Muscle of leg (tissue), 16 donors: Measurements from ENCODE around the gene ARHGEF3. TPM values are rescaled to one million over a fixed set of nuclear protein-coding genes. Genes with fewer than 3 reads are reported as not detected.
A peak's percentile ranks its signal among the peaks of the same experiment; 100 is the strongest.

Experiments
- DNase-seq: peaks from one replicate; pipeline ENCODE4 v3.0.0; 2013
- H3K27ac ChIP-seq: one replicate; pipeline ENCODE4 v1.5.1; 2013; ENCODE audit warnings: mild to moderate bottlenecking, low read length, control low read depth
- H3K27me3 ChIP-seq: one replicate; pipeline ENCODE4 v1.6.1; 2013; ENCODE audit warnings: low read length; ENCODE audit not compliant: control insufficient read depth, insufficient read depth
- H3K36me3 ChIP-seq: one replicate; pipeline ENCODE4 v1.6.1; 2013; ENCODE audit warnings: low read length; ENCODE audit not compliant: control insufficient read depth, insufficient read depth
- H3K4me1 ChIP-seq: one replicate; pipeline ENCODE4 v1.6.1; 2013; ENCODE audit warnings: low read length; ENCODE audit not compliant: control insufficient read depth, insufficient read depth
- H3K4me3 ChIP-seq: one replicate; pipeline ENCODE4 v1.5.1; 2013; ENCODE audit warnings: low read length, control low read depth
- H3K9me3 ChIP-seq: replicated peaks from 2 replicates; pipeline ENCODE4 v1.6.1; 2013; ENCODE audit warnings: low read depth, low read length; ENCODE audit not compliant: control insufficient read depth
- WGBS: methylation state at CpG from one replicate; pipeline ENCODE4 v1.1.5; 2013; ENCODE audit warnings: missing lambda C conversion rate; ENCODE audit not compliant: insufficient coverage; 5-methylcytosine and 5-hydroxymethylcytosine counted together
- long read RNA-seq, 11 donors: transcript quantifications; one replicate each; lab custom pipeline, GENCODE V29; 2026
- polyA plus RNA-seq, 8 donors: library from polyadenylated mRNA; unstranded; fragments of 120-200 nt; gene quantifications; one replicate each; pipeline versions ENCODE4 v1.2.1 to v1.2.3, GENCODE V29; 2013; ENCODE audit warnings: inconsistent platforms in 1 of 8, low replicate concordance in 1 of 8; ENCODE audit not compliant: insufficient read length in 8 of 8, insufficient read depth in 1 of 8
- total RNA-seq: library from RNA; stranded (reverse); fragments of 120-200 nt; gene quantifications from one replicate; pipeline ENCODE4 v1.2.4, GENCODE V29; 2013

ARHGEF3 gene, protein sequence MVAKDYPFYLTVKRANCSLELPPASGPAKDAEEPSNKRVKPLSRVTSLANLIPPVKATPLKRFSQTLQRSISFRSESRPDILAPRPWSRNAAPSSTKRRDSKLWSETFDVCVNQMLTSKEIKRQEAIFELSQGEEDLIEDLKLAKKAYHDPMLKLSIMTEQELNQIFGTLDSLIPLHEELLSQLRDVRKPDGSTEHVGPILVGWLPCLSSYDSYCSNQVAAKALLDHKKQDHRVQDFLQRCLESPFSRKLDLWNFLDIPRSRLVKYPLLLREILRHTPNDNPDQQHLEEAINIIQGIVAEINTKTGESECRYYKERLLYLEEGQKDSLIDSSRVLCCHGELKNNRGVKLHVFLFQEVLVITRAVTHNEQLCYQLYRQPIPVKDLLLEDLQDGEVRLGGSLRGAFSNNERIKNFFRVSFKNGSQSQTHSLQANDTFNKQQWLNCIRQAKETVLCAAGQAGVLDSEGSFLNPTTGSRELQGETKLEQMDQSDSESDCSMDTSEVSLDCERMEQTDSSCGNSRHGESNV
- total RNA-seq (22.2 TPM), polyA plus RNA-seq (10 to 100 TPM; 21.9 to 31.8 (median 26.0) TPM)
- long read RNA-seq, donor 1, partial matches to known transcripts: 6 of 8 reads
- long read RNA-seq, donor 1, other reads (novel, unspliced or antisense): 0 of 8 reads
- long read RNA-seq, donor 2: 0 reads
- long read RNA-seq, donor 3, partial matches to known transcripts: 19 of 23 reads
- long read RNA-seq, donor 3, other reads (novel, unspliced or antisense): 0 of 23 reads
- long read RNA-seq, donor 4, partial matches to known transcripts: 0 of 2 reads
- long read RNA-seq, donor 4, other reads (novel, unspliced or antisense): 0 of 2 reads
- long read RNA-seq, donor 5, partial matches to known transcripts: 0 of 2 reads
- long read RNA-seq, donor 5, other reads (novel, unspliced or antisense): 0 of 2 reads
- long read RNA-seq, donor 6, partial matches to known transcripts: 0 of 2 reads
- long read RNA-seq, donor 6, other reads (novel, unspliced or antisense): 0 of 2 reads
- long read RNA-seq, donor 7, partial matches to known transcripts: 0 of 1 reads
- long read RNA-seq, donor 7, other reads (novel, unspliced or antisense): 0 of 1 reads
- long read RNA-seq, donor 8, partial matches to known transcripts: 0 of 4 reads
- long read RNA-seq, donor 8, other reads (novel, unspliced or antisense): 0 of 4 reads
- long read RNA-seq, donor 9, partial matches to known transcripts: 0 of 2 reads
- long read RNA-seq, donor 9, other reads (novel, unspliced or antisense): 0 of 2 reads
- long read RNA-seq, donor 10, partial matches to known transcripts: 0 of 3 reads
- long read RNA-seq, donor 10, other reads (novel, unspliced or antisense): 0 of 3 reads
- long read RNA-seq, donor 11, partial matches to known transcripts: 11 of 15 reads
- long read RNA-seq, donor 11, other reads (novel, unspliced or antisense): 0 of 15 reads

- H3K27ac ChIP-seq: peak within 1 kb of the TSS; percentile 35
- peak; percentile 86 for DNase-seq
- peaks cover 50% of the 10 kb centered on the region for H3K4me1 ChIP-seq
- H3K9me3 ChIP-seq: no peaks in the 10 kb centered on the region
- no peaks in the 10 kb centered on the region for H3K36me3 ChIP-seq
- no peaks in the 10 kb centered on the region for H3K27me3 ChIP-seq
- peak within 1 kb of the TSS; percentile 71 for H3K4me3 ChIP-seq
- WGBS: under 1% methylated on average over 56 of the region's 60 CpGs
These were observed at the start of gene ARHGEF3 for GRCh38 chr3:56801662-56802377. Gene ARHGEF3 (minus strand): TSS chr3:56801949. CDS start chr3:56801798, 151 bp downstream.

GRCh38 chr3:56849698-56850097 is 47.9 kb upstream of the ARHGEF3 start:
- 100% methylated on average over 3 of the region's 7 CpGs for WGBS
- DNase-seq: no peak
- peak overlapping the region; percentile 21 for H3K27ac ChIP-seq

DNA sequence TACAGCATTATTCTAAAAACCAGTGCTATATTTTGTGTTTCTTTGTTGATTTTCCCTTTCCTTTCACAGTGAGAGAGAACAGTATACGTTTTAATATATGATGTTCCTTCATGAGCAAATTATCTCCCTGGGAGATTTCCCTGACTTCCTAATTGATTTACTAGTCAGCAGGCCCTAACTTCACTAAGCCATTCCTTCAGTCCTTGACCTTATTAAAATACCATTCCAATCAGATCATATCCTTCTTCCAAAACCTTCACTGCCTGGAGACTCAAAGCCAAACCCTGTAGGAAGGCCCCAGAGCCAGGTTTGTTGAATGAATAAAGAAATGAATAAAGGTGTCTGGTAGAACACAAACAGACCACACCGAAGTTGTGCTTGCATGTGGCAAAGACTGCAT is 43.8 kb upstream of the ARHGEF3 start:
- 20% methylated on average over 1 of the region's 2 CpGs for WGBS
- H3K9me3 ChIP-seq: peaks cover 8% of the 10 kb centered on the region
- DNase-seq: no peak
- H3K27ac ChIP-seq: no peak overlapping the region
- H3K36me3 ChIP-seq: no peaks in the 10 kb centered on the region
- H3K4me3 ChIP-seq: no peak overlapping the region
- H3K4me1 ChIP-seq: peaks cover 4% of the 10 kb centered on the region
- H3K27me3 ChIP-seq: no peaks in the 10 kb centered on the region

More at GRCh38 chr3:56849698-56850097, 47.9 kb upstream of the ARHGEF3 start:
- no peak overlapping the region for H3K4me3 ChIP-seq
- peaks cover 4% of the 10 kb centered on the region for H3K4me1 ChIP-seq
- peaks cover 8% of the 10 kb centered on the region for H3K9me3 ChIP-seq
- no peaks in the 10 kb centered on the region for H3K27me3 ChIP-seq
- peaks cover 3% of the 10 kb centered on the region for H3K36me3 ChIP-seq

DNA sequence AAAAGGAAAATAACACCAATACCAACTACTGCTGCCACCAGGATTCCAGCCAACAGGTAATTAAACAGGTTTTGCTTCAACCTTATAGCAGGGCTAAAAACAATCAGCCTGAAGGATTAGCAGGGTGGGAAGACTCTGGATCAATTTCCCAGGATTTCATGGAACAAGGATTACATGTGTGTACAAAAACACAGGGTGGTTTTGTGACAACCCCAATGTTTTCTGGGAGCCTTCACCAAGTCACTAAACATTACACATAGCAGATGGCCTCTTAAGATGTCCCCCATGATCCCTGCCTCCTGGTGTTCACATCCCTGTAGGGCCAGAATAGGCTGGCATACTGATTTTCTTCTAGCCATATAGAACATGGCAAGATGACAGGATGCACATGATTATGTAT is 42.8 kb upstream of the ARHGEF3 start:
- H3K4me1 ChIP-seq: no peaks in the 10 kb centered on the region
- no peaks in the 10 kb centered on the region for H3K36me3 ChIP-seq
- H3K4me3 ChIP-seq: no peak overlapping the region
- H3K27me3 ChIP-seq: no peaks in the 10 kb centered on the region
- H3K27ac ChIP-seq: no peak overlapping the region
- no peak for DNase-seq
- H3K9me3 ChIP-seq: peaks cover 8% of the 10 kb centered on the region

GRCh38 chr3:56839784-56840715 is 38.3 kb upstream of the ARHGEF3 start:
- H3K36me3 ChIP-seq: no peaks in the 10 kb centered on the region
- no peak overlapping the region for H3K27ac ChIP-seq
- H3K4me3 ChIP-seq: no peak overlapping the region
- 78% methylated on average over 3 of the region's 9 CpGs for WGBS
- peaks cover 3% of the 10 kb centered on the region for H3K9me3 ChIP-seq
- H3K4me1 ChIP-seq: peaks cover 6% of the 10 kb centered on the region
- H3K27me3 ChIP-seq: no peaks in the 10 kb centered on the region
- DNase-seq: no peak

- peaks cover 10% of the 10 kb centered on the region for H3K4me1 ChIP-seq
- H3K4me3 ChIP-seq: no peak overlapping the region
- no peaks in the 10 kb centered on the region for H3K36me3 ChIP-seq
- no peaks in the 10 kb centered on the region for H3K27me3 ChIP-seq
- H3K9me3 ChIP-seq: no peaks in the 10 kb centered on the region
- H3K27ac ChIP-seq: peak overlapping the region; percentile 51
- no CpG with 5 or more reads among the region's 4 CpGs for WGBS
- DNase-seq: peak; percentile 30
These were observed 36.7 kb upstream of the ARHGEF3 start for GRCh38 chr3:56838448-56838847.

DNA sequence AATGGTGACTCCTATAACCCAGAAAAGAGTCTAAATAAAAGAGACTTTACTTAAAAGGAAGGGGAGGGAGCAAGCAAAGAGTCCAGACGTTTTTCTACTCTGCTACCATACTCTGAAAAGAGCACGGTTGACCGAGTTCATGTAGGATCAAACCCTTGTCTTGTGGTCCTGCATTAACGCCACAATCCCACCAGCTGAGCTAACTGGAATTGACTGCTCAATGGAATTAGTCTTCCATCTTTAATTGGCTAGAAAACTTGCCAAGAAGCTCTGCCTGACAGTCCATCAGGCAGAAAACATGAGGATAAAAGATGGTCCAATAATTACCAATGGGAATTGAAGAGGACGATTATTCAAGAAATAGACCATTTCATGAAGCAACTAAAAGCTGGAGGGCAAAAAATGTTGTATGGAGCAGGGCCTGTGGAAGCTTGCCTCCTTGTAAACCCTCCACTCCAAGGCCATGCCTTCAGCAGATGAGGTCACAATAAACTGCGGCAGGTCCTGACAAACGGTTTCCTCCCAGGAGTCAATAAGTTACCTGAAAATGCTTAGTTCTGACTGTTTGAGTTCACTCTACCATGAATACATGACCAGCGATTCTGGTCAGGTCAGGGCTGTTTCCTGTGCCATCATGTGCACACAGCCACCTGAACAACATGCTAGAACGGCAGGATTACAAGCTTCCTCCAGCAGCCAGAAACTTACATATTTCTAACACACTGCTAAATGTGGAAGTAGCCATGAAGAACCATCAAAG is 35.6 kb upstream of the ARHGEF3 start:
- Histone ChIP-seq H3K27me3 (no peaks in the 10 kb centered on the region), H3K4me3 (no peak overlapping the region), H3K9me3 (no peaks in the 10 kb centered on the region), H3K27ac (no peak overlapping the region), H3K36me3 (no peaks in the 10 kb centered on the region), H3K4me1 (peaks cover 10% of the 10 kb centered on the region)
- WGBS: 62% methylated on average over 4 of the region's 9 CpGs
- DNase-seq: no peak
